ENCODE data around the gene MGAT5. TPM values are rescaled to one million over a fixed set of nuclear protein-coding genes. Genes with fewer than 3 reads are reported as not detected.
A peak's percentile ranks its signal among the peaks of the same experiment; 100 is the strongest.

The MGAT5 gene
- total RNA-seq, 1 donor, result 17.0 TPM

DNA sequence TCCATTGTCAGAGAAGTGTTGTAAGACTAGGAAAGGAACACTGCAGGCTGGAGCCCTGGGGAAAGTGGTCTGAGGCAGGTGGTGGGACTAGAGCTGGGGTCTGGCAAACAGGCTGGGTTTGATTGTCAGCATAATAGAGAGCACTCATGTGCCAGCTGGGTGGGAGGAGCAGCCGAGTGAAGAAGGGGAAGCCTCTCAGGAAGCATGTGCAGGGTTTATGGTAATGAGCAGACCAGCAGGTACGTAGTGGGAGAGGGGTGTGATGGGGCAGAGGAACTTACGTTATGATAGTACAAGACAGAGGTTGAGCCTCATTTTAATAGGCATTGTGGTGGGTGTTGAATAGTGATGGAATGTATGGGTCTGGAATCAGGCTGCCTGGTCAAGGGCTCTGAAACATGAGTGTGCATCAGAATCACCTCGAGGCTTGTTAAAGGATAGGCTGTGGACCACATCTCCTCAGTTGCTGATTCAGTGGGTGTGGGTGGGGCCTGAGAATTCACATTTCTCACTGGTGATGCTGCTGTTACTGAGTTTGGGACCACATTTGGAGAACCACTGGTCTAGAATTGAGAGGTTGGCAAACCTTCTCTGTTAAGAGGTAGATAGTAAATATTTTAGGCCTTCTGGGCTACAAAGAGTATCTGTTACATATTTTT lies 1.7 kb upstream of the MGAT5 start:
- peak in 1 of 3 donors; percentile 56 for DNase-seq (ENCODE audit: low read depth in 2 of 3, low spot score in 2 of 3)

GRCh38 chr2:134253117-134253704 lies 661 bp upstream of the MGAT5 start:
- DNase-seq (ENCODE audit: low read depth in 2 of 3, low spot score in 2 of 3), result no peak

GRCh38 chr2:134254824-134255223 lies 952 bp downstream of the MGAT5 start:
- no peak for DNase-seq (ENCODE audit: low read depth in 2 of 3, low spot score in 2 of 3)

- no peak for DNase-seq (ENCODE audit: low read depth in 2 of 3, low spot score in 2 of 3)
These were observed 3.1 kb downstream of the MGAT5 start for GRCh38 chr2:134256956-134257355.

GRCh38 chr2:134257509-134257908 lies 3.6 kb downstream of the MGAT5 start:
- no peak for DNase-seq (ENCODE audit: low read depth in 2 of 3, low spot score in 2 of 3)

- no peak for DNase-seq (ENCODE audit: low read depth in 2 of 3, low spot score in 2 of 3)
These were observed 4.3 kb downstream of the MGAT5 start for GRCh38 chr2:134257965-134258683.

GRCh38 chr2:134258684-134259388 lies 5.0 kb downstream of the MGAT5 start:
- peak in 2 of 3 donors; percentile 31 to 40 for DNase-seq (ENCODE audit: low read depth in 2 of 3, low spot score in 2 of 3)

DNA sequence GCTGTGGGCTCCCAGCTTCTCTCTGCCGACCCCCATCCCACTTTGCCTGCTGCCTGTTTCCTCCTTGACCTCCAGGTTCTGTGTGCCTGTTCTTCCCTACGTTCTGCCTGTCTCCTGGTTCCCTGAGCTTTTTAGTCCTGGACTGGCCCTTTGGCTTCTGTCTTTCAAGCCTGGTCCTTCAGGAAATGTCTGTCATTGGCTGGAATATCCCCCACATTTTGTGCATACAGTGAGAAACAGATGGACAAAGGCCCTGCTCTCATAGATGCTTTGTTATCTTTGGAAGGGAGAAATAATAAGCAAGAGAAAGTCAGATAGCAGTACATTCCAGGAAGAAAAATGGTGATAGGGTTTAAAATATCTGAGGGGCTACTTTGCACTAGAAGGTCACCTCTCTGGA lies 5.7 kb downstream of the MGAT5 start:
- no peak for DNase-seq (ENCODE audit: low read depth in 2 of 3, low spot score in 2 of 3)

DNA sequence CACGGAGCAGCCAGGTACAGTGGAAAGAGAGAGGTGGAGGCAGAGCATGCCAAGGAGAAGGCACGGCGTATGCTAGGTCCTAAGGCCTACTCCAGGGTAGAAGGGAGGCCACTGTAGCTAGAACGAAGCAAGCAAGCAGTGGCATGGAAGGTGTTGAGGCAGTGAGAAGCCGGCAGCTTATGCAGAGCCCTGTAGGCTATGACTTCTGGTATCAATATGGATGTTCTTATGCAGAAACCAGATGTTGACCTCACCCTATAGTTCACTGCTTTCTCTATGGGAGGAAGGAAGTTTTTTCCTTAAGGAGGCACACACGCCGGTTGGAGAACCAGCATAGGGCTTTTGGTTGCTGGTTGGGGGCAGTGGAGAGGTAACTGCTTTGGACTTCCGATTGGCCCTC lies 6.1 kb downstream of the MGAT5 start:
- no peak for DNase-seq (ENCODE audit: low read depth in 2 of 3, low spot score in 2 of 3)

DNA sequence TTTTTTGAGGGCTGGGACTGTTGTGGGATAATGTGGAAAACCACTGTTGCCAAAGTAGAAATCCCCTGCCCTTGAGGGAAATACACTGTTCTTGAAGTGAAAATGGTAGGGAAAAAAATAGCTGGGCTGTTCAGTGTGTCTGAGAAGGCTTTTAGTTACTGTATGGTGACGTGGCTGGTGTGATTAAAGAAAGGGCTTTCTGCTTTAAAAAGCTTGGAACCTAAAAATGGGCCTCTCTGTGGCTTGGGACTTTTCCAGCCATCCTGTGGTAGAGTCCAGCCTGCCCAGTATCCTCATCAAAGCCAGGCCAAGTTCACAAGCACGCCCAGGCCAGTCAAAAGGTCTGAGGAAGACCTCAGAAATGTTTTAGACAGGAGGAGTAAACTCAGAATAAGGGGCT lies 6.8 kb downstream of the MGAT5 start:
- no peak for DNase-seq (ENCODE audit: low read depth in 2 of 3, low spot score in 2 of 3)

DNA sequence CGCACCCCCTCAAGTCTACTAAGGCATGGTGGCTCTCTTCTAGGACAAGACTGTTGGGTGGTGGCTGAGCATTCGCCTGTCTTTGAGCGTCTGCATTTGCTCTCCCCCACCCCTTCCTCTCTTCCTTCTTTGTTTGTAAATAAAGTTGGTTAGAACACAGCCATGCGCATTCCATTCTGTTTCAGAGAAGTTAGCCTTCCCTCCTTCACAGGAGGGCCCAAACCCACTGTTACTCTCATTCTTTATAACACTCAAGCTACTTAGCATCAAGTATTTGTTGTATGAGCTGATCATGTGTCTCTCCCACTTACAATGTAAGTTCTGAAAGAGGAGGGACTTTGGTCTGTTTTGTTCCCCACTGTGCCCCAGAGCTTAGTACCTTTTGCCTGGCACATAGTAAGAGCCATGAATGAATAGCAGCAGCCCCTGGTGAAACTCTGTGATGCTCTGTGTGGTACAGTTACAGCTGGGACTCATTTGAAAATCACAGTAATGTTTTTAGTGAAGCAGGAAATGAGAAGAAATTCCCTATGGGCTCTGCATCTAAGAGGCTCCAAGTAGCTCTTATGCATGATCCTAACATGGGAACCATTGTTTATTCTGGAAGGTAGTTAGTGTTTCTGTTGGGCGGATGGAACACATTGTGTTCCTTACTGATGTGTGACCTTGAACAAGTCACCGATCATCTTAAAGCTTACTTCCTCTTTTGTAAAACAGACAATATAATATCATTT lies 7.7 kb downstream of the MGAT5 start:
- no peak for DNase-seq (ENCODE audit: low read depth in 2 of 3, low spot score in 2 of 3)

DNA sequence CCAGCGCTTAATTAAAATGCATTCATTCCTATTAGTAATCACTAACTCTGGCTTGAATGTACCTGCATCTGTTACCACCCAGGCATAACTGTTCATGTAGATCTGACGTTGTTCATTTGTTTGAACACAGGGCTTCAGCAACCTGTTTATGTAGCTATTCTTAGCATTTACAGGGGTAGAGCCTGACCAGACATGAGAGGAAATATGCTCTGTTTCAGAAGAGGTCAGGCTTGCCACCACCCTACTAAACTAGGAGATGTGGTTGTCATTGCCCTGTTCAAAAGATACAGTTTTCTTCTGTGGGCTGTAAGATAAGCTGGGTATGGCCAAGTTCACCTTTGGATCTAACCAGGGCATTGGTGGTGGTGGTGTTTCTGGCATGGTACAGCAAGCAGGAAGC lies 8.8 kb downstream of the MGAT5 start:
- DNase-seq (ENCODE audit: low read depth in 2 of 3, low spot score in 2 of 3), result no peak

DNA sequence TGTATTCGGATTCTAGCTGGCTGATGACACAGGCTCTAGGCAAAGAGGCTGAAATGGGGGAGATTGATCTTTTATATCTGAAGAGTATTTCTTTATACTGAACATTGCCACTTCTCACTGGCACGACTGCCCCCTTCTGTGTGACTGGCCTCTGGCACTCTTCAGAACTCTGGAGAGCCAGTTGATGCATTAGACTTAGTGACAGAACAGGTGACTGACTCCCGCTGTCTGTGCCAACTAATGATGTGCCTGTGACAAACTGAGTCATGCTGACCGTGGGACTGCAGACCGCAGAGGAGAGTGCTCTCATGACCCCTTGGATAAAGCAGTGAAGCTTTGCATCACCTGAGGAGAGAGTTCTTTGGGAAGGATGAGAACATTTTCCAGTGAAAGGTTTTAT lies 14.4 kb downstream of the MGAT5 start:
- no peak for DNase-seq (ENCODE audit: low read depth in 2 of 3, low spot score in 2 of 3)

DNA sequence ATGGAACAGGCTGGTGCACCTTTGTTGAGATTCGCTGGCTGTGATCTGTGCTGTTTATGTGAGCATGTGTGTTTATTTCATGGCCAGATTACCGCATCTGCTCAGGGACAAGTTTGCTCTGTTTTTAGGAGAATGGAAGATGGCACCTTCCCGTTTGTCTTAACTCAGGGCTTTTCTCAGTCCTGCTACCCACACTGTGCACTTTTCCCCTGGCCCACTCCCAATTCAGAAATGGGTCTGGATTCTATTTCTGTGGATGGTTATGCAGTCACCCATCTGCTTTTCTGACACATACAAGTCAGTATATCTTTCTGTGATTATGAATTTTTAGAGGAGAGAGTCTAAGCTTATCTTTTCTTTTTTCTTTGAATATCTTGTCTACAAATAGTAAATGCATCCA lies 15.4 kb downstream of the MGAT5 start:
- DNase-seq (ENCODE audit: low read depth in 2 of 3, low spot score in 2 of 3), result no peak

DNA sequence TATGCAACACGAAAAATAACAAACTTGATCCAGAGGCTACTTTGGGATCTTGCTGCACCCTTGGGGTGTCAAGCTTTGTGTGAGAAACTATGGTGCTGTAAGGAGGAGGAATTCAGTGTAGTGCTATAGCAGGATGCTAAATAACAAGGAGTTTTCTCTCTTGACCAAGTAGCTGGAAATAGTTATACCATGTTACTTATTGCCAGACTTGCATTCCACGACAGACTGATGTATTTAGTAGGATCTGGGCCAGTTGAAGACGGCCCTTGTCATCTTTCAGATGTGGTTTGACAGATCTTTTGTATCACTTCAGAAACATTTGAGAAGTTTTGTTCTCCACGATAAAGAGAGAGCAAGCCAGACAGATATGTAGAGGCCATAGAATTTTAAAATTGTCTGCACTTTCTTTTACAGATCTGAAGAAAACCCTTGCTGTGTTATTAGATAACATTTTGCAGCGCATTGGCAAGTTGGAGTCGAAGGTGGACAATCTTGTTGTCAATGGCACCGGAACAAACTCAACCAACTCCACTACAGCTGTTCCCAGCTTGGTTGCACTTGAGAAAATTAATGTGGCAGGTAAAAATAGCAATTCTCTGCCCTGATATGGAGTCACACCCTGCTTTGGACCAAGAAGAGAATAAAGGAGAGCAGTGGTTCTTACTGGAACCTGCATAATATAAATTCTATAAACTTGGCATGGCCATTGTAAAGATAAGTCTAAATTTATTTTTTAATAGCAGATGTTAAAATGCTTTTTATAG lies 16.3 kb downstream of the MGAT5 start:
- no peak for DNase-seq (ENCODE audit: low read depth in 2 of 3, low spot score in 2 of 3)

- DNase-seq (ENCODE audit: low read depth in 2 of 3, low spot score in 2 of 3), result no peak
These were observed 17.9 kb downstream of the MGAT5 start for GRCh38 chr2:134271758-134272157.

- no peak for DNase-seq (ENCODE audit: low read depth in 2 of 3, low spot score in 2 of 3)
These were observed 18.9 kb downstream of the MGAT5 start for GRCh38 chr2:134272806-134273205.

DNA sequence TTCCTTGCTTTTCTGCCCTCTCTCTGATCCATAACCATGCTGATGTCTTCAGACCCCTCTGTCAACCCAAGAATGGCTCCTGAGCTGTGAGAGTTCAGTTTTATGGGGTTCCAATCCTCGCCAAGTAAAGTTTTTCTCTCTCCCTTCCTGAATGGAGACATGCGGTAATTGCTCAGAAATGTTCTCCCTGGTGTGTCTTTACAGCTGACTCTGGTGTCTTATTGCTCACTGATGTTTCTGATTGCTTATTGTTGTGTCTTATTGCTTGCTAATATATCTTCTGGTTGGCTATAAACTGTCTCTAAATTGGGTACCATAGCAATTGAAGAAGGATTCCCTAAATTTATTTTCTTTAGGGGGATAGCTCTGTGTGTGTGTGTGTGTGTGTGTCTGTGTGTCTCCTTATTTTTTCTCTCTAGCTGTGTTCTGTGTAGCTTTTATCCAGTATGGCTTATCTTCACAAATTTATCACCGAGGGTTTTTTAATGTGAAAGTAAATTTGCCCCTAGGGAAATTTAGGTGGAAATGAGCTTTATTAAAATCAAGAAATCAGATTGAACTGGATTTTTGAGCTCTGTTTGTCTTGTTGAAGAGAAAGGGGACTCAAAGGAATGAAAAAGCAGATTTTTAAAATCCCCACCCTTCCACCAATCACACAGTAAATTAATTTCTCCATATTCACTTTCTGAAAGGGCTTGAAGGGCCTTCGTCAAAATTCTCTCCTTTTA lies 19.5 kb downstream of the MGAT5 start:
- DNase-seq (ENCODE audit: low read depth in 2 of 3, low spot score in 2 of 3), result no peak

DNA sequence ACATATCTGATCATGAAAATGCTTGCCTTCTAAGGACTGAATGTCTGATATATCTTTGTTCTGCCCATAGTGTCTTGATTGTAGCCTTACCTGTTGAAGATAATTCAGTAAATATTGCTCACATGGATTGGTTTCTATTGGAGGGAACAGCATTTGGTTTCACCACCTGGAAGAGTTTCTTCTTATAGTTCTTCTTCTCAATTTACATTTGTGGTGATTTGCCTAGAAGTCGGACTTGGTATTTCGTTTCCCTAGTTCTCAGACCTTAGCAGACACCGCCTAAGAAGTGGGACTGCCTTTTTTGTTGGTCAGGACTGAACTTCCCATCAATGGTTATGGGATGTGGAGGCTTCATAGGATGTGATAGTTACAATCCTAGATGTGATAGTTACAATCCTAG lies 20.2 kb downstream of the MGAT5 start:
- no peak for DNase-seq (ENCODE audit: low read depth in 2 of 3, low spot score in 2 of 3)

Data from hematopoietic multipotent progenitor cell (in vitro differentiated cells).